ENCODE data around the gene OSBPL5.
A peak's percentile ranks its signal among the peaks of the same experiment; 100 is the strongest.

The OSBPL5 gene

DNA sequence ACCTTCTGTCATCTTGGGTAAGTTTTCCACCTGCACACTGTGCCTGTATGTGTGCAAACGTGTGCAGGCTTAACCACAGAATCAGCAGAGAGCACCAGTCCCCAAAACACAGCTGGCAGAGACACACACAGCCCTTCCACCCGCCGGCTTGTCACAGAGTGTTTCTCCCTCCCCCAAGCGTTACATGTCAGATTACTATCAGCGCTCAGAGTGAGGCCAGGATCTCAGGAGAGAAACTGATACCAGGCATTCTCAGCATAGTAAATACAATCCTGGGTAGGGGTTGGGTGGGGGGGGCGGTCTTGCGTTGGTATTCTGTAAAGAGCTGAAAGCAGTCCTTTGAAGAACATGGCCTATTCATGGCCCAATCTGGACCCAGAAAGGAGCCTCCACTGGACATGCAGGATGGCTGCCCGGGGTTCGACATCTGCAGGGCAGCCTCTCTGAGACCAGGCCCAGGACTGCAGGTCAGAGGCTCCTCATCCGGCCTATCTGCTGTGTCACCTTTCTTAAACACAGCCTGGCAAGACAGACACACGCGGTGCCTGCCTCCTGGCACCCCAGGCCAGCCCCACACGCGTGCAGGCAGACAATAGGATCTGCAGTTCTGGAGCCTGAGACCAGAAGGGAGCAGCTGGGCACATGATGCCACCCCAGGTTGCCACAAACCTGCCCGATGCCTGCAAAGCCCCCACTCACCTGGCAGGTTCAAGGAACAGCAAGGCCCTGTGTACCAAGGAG lies 1.7 kb downstream of the OSBPL5 start:
- peak; percentile 7 for DNase-seq

DNA sequence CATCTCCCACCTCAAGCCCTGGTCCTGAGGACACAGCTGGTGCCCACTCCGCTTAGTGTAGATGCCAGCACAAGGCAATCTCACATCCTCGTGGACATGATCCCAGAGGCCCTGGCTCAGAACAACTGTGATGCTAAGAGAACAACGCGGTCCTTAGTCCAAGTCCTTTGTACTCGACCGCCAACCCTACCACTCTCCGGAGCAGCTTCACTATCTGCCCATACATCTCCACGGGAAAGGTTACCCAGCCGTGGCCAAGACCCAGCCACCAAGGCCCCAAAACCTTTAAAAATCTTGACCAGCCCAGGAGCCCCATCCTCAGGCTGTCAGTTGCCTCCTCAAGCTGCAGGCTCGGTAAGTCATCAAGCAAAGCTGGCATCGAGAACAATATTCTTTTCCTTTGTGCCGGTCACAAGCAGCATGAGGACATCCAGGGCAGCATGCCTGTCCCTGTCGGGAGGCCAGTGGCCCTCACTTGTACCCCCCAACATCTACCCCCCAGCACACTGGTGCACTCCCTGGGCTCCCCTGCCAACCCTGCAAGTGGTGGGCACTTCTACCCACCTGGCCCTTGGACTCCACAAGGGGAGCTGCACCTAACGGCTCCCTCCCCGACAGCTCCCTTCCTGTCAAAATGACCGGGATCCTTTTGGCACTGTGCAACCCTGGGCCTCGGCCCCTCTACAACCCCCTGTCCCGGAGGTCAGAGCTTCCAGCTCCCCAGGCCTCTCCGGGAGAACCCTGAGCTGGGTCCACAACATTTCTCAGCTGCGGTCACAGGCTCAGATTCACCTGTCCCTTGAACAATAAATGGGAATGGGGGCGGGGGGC lies 2.5 kb downstream of the OSBPL5 start:
- no peak for DNase-seq

- DNase-seq, result peak; percentile 4
Observed at GRCh38 chr11:3161720-3162409, 3.2 kb downstream of the OSBPL5 start.

- no peak for DNase-seq
Observed at GRCh38 chr11:3161309-3161708, 3.8 kb downstream of the OSBPL5 start.

GRCh38 chr11:3160252-3161031 lies 4.7 kb downstream of the OSBPL5 start:
- DNase-seq, result peak; percentile 35

DNA sequence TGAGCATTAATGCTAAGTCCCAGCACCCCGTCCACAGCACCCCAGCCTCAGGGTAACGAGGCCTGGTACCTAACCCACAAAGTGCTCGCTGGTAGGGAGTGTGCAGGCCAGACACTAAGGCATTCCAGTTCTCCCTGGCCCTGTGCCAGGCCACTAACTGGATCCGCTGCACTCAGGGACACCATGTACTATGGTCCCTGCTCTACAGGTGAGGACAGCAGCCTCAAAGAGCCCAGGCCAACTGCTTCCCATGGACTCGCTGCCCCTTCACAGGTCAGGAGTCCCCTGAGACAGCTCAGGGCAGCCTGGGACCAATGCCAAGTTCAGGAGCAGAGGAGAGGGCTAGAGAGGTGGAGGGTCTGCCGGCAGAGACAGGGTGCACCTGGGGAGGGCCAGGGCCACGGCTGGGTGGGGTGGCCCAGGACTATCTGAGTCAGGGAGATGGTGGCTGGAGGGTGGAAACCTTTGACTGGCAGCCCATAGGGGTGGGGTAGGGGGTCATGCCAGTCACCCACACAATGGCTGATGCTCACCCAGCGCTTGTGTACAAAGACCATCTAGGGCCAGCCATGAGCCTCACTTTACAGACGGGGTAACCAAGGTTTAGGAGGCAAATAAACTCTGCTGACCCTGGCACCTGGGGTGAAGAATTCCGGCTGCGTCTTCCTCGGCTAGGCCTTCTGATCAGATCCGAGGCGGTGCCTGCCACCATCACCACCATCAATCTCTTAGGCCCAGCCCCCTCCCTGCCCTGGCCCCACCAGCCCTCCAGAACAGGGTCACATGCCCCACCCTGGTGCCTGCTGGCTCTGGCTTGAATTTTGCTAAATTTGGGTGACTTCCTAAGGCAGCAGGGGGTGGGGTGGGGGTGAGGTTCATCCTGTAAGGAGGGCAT lies 5.6 kb downstream of the OSBPL5 start:
- no peak for DNase-seq

- no peak for DNase-seq
Observed at GRCh38 chr11:3158821-3159220, 6.3 kb downstream of the OSBPL5 start.

DNA sequence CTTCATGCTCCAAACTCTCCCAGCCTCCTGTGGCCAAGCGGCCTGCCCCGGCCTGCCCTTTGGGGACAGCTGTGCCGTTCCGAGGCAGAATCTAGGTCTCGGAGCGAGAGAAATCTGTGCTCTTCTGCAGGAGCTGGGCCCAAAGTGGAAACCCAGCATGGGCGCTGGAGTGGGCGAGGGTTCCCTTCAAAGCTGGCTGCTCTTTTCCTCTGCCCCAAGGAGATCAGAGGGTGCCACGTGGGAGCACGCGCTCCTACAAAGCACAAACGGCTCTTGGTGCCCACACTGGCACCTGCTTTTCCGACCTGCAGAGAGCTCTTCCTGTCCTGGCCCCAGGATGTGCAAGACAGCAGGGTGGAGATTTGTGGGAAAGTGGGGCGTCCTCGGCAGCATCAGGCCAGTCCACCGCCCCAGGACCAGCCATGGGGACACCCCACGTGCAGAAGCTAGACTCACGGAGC lies 6.9 kb downstream of the OSBPL5 start:
- DNase-seq, result no peak

DNA sequence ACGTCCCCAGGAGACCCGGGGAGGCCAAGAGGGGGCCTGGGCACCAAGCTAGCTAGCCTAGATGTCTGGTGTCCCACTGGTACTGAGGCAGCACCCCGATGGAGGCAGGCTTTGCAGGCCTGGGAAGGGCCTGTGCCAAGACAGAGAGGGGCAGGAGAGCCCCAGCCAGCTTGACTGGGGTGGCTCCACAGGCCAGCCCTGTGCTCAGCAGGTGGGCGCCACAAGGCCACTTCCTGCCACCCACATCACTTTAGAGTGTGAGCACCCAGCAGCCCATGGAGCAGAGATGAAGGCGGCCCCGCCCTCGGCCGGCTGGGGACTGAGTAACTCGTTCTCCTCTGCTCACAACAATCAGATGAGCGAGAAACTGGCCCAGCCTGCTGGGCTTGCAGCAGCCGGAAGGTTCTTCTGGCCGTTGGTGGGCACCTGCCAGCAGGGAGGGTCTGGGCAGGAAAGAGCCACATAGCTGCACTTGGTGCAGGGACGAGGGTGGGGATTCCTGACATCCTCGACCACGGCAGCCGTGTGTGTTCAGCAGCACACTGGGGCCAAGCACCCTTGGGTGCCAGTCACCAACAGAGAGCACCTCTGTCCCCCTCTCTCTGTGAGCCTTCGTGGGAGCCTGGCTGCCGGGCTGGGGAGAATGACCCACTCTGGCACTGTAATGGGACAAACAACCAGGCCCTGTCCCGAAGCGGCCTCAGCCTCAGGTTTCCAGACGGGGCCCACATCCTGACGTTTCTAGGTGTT lies 7.6 kb downstream of the OSBPL5 start:
- no peak for DNase-seq

GRCh38 chr11:3156661-3157311 lies 8.3 kb downstream of the OSBPL5 start:
- DNase-seq, result no peak

GRCh38 chr11:3156282-3156660 lies 8.8 kb downstream of the OSBPL5 start:
- no peak for DNase-seq

DNA sequence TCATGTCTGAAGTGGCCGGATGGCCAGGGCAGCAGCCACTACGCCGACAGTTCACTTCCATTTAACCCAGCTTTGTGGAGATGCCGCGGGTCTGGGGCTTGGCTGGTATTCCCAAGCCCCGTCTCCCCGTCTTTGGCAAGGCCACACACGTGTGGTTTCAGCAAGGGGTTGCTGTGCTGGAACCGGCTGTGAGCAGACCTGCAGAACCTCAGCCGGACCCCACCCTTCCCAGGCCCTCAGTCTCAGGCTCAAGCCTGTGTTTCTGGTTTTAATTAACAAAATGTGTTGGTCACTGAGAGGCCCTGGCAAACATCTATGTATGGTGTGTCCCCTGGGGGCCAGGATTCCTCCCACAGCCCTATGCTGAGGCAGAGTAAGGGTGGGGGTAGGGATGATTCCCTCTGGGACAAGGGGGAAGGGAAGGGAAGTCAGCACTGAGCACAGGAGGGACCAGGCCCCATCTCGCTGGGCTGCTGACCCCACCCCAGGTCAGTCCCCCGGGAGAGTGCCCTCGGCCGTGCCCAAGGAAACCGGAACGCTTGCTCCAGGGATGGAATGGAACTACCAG lies 9.3 kb downstream of the OSBPL5 start:
- no peak for DNase-seq

GRCh38 chr11:3155216-3155615 lies 9.9 kb downstream of the OSBPL5 start:
- DNase-seq, result no peak

GRCh38 chr11:3154001-3154599 lies 11.0 kb downstream of the OSBPL5 start:
- no peak for DNase-seq

- DNase-seq, result no peak
Observed at GRCh38 chr11:3153291-3153861, 11.7 kb downstream of the OSBPL5 start.

DNA sequence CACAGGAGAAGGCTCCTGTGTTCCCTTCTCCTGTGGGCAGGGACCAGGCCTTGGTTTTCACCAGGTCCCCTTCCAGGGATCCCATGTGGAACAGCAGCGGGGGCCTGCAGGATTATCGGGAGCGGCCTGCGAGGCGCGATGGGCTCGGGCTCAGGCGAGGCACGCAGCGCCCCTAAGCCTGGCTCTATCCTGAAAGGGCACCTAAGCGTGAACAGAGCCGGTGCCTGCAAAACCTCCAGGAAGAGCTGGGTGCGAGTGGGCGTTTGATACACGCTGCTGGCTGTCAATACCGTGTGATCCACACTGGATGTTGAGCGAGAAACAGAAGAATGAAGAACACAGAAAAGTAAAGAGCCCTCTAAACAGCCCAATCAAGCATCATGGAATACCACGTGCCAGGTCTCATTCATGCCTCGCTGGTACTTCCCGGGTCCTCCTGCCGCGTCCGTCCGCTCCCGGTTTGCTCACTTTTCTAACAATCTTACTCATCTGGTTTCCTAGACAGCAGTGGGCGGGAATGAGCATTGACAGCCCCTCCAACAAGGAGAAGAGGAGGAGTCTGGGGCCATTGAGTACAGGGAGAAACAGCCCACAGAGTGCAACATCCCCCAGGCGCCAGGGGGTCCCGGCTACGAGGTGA lies 12.5 kb downstream of the OSBPL5 start:
- DNase-seq, result no peak

- no peak for DNase-seq
Observed at GRCh38 chr11:3150726-3151125, 14.4 kb downstream of the OSBPL5 start.

- no peak for DNase-seq
Observed at GRCh38 chr11:3149852-3150188, 15.3 kb downstream of the OSBPL5 start.

All from activated naive CD4-positive, alpha-beta T cell treated with anti-CD3 and anti-CD28 coated beads, Interleukin-2, amount 50 U/mL, for 16 hours (primary cell).